Hepatocyte (in vitro differentiated cells): Measurements from ENCODE around the gene PDGFRB. TPM values are rescaled to one million over a fixed set of nuclear protein-coding genes. Genes with fewer than 3 reads are reported as not detected.

Source experiments
- DNase-seq: peaks from one replicate; pipeline ENCODE4 v3.0.0-alpha.2; 2016; ENCODE audit warnings: low spot score
- H2AFZ ChIP-seq: fragments of 200-600 bp; sonication (generic); 2 replicates; pipeline ENCODE4 v1.6.0; 2016; ENCODE audit warnings: antibody characterized with exemption, mild to moderate bottlenecking
- H3K27ac ChIP-seq: fragments of 200-600 bp; sonication (generic); 2 replicates; pipeline ENCODE4 v1.5.1; 2016; ENCODE audit warnings: mild to moderate bottlenecking
- H3K27me3 ChIP-seq: fragments of 200-600 bp; sonication (generic); 2 replicates; pipeline ENCODE4 v1.6.1; 2016
- H3K36me3 ChIP-seq: fragments of 200-600 bp; sonication (generic); replicated peaks from 2 replicates; pipeline ENCODE4 v1.5.1; 2016; ENCODE audit warnings: low read depth; ENCODE audit not compliant: insufficient read depth
- H3K4me1 ChIP-seq: fragments of 200-600 bp; sonication (generic); 2 replicates; pipeline ENCODE4 v1.5.1; 2016; ENCODE audit warnings: mild to moderate bottlenecking, moderate library complexity; ENCODE audit not compliant: insufficient read depth
- H3K4me2 ChIP-seq: fragments of 200-600 bp; sonication (generic); 2 replicates; pipeline ENCODE4 v1.6.0; 2016
- H3K4me3 ChIP-seq: fragments of 200-600 bp; sonication (generic); 2 replicates; pipeline ENCODE4 v1.5.1; 2016; ENCODE audit warnings: mild to moderate bottlenecking
- H3K79me2 ChIP-seq: fragments of 200-600 bp; sonication (generic); 2 replicates; pipeline ENCODE4 v1.6.0; 2017; ENCODE audit warnings: mild to moderate bottlenecking
- H3K9me2 ChIP-seq: fragments of 200-600 bp; sonication (generic); replicated peaks from 2 replicates; pipeline ENCODE4 v1.6.0; 2017; ENCODE audit warnings: mild to moderate bottlenecking; ENCODE audit not compliant: insufficient read depth
- H3K9me3 ChIP-seq: fragments of 200-600 bp; sonication (generic); 2 replicates; pipeline ENCODE4 v1.5.1; 2016; ENCODE audit warnings: low read depth, mild to moderate bottlenecking
- H4K20me1 ChIP-seq: fragments of 200-600 bp; sonication (generic); 2 replicates; pipeline ENCODE4 v1.6.0; 2016; ENCODE audit warnings: mild to moderate bottlenecking; ENCODE audit not compliant: insufficient read depth, poor library complexity, severe bottlenecking
- CTCF ChIP-seq: fragments of 200-600 bp; sonication (generic); IDR thresholded peaks from 2 replicates; pipeline ENCODE4 v1.5.1; 2016; ENCODE audit warnings: antibody characterized with exemption, mild to moderate bottlenecking; ENCODE audit not compliant: poor library complexity
- EZH2 ChIP-seq: fragments of 200-600 bp; sonication (generic); IDR thresholded peaks from 2 replicates; pipeline ENCODE4 v1.6.1; 2016; ENCODE audit warnings: antibody characterized with exemption, mild to moderate bottlenecking, borderline replicate concordance
- EZH2phosphoT487 ChIP-seq: fragments of 200-600 bp; sonication (generic); IDR thresholded peaks from one replicate; pipeline ENCODE4 v1.6.1; 2018; ENCODE audit warnings: antibody characterized with exemption, mild to moderate bottlenecking, low read depth, moderate library complexity; ENCODE audit not compliant: unreplicated experiment, severe bottlenecking
- WGBS: methylation state at CpG from one replicate; pipeline ENCODE4 v1.1.6; 2016; ENCODE audit warnings: low lambda C conversion rate; ENCODE audit errors: missing lambda C conversion rate; 5-methylcytosine and 5-hydroxymethylcytosine counted together
- polyA plus RNA-seq: library from polyadenylated mRNA; unstranded; fragments of >200 nt; fragmentation: Nextera tagmentation; extraction: Ambion mirVana; gene quantifications from 2 replicates; pipeline ENCODE4 v1.2.1, GENCODE V29; 2016
- total RNA-seq: library from RNA; depleted of rRNA; stranded (reverse); fragments of >200 nt; gene quantifications from 2 replicates; pipeline ENCODE4 v1.2.3, GENCODE V29; 2014

The PDGFRB gene
- total and polyA plus RNA-seq, 2 experiments from 2014 or later: 55.1 to 55.2 TPM

- DNase-seq: no peak
- H3K79me2 ChIP-seq: no peaks in the 10 kb centered on the region
- no peak overlapping the region for H2AFZ ChIP-seq
- no peak overlapping the region for H3K4me2 ChIP-seq
- no peaks in the 10 kb centered on the region for H3K27me3 ChIP-seq
- TF ChIP-seq EZH2 (no peak), EZH2phosphoT487 (no peak), CTCF (no peak)
- WGBS: 59% methylated on average over 3 of the region's 3 CpGs
- H3K9me2 ChIP-seq: no peaks in the 10 kb centered on the region
- H3K27ac ChIP-seq: no peak overlapping the region
- no peaks in the 10 kb centered on the region for H4K20me1 ChIP-seq
- H3K4me3 ChIP-seq: no peak overlapping the region
- no peaks in the 10 kb centered on the region for H3K9me3 ChIP-seq
- no peaks in the 10 kb centered on the region for H3K36me3 ChIP-seq
- peaks cover 5% of the 10 kb centered on the region for H3K4me1 ChIP-seq
Measured at GRCh38 chr5:150082374-150082773, 73.3 kb downstream of the PDGFRB start.

- Histone ChIP-seq H2AFZ (no peak overlapping the region), H4K20me1 (no peaks in the 10 kb centered on the region), H3K36me3 (no peaks in the 10 kb centered on the region), H3K9me2 (no peaks in the 10 kb centered on the region), H3K27me3 (no peaks in the 10 kb centered on the region), H3K79me2 (no peaks in the 10 kb centered on the region), H3K4me2 (no peak overlapping the region), H3K9me3 (no peaks in the 10 kb centered on the region), H3K4me1 (peaks cover 5% of the 10 kb centered on the region), H3K4me3 (no peak overlapping the region), H3K27ac (peak overlapping the region; percentile 46)
- TF ChIP-seq EZH2phosphoT487: no peak
- no peak for TF ChIP-seq EZH2
- TF ChIP-seq CTCF: no peak
- 34% methylated on average over 15 of the region's 15 CpGs for WGBS
- DNase-seq: peak; percentile 35
Measured at GRCh38 chr5:150081541-150082283, 73.9 kb downstream of the PDGFRB start.

GRCh38 chr5:150080696-150081435 lies 74.8 kb downstream of the PDGFRB start:
- H3K9me2 ChIP-seq: no peaks in the 10 kb centered on the region
- no peaks in the 10 kb centered on the region for H4K20me1 ChIP-seq
- no peaks in the 10 kb centered on the region for H3K79me2 ChIP-seq
- H3K4me1 ChIP-seq: peaks cover 5% of the 10 kb centered on the region
- H3K4me2 ChIP-seq: no peak overlapping the region
- H2AFZ ChIP-seq: no peak overlapping the region
- H3K36me3 ChIP-seq: no peaks in the 10 kb centered on the region
- H3K27me3 ChIP-seq: no peaks in the 10 kb centered on the region
- no peak for DNase-seq
- no peak for TF ChIP-seq CTCF
- WGBS: 90% methylated on average over 15 of the region's 15 CpGs
- H3K27ac ChIP-seq: no peak overlapping the region
- H3K4me3 ChIP-seq: no peak overlapping the region
- H3K9me3 ChIP-seq: no peaks in the 10 kb centered on the region
